K562 (cell line): ENCODE results near the gene CNOT1. TPM values are rescaled to one million over a fixed set of nuclear protein-coding genes. Genes with fewer than 3 reads are reported as not detected.

Source experiments
- BRD9 ChIP-seq: fragments of 450-650 bp; IDR thresholded peaks from 2 replicates; pipeline ENCODE4 v1.6.1; 2018; ENCODE audit warnings: low read depth; ENCODE audit not compliant: partially characterized antibody
- CTBP1 ChIP-seq: fragments of 450-650 bp; IDR thresholded peaks from 2 replicates; pipeline ENCODE4 v1.6.1; 2016; ENCODE audit warnings: borderline replicate concordance
- DMBX1 ChIP-seq: fragments of 250-450 bp; sonication (Bioruptor Pico); IDR thresholded peaks from 2 replicates; pipeline ENCODE4 v1.8.0; 2022; ENCODE audit warnings: inconsistent platforms, mild to moderate bottlenecking, moderate library complexity, borderline replicate concordance
- FOXA1 ChIP-seq: fragments of 450-650 bp; IDR thresholded peaks from 2 replicates; pipeline ENCODE4 v1.6.1; 2016; ENCODE audit warnings: mild to moderate bottlenecking, borderline replicate concordance
- L3MBTL2 ChIP-seq: fragments of 450-650 bp; IDR thresholded peaks from 2 replicates; pipeline ENCODE4 v1.6.1; 2016; ENCODE audit warnings: mild to moderate bottlenecking, moderate library complexity
- POLR2AphosphoS5 ChIP-seq: IDR thresholded peaks from 2 replicates; pipeline ENCODE4 v1.6.1; 2011; ENCODE audit warnings: mild to moderate bottlenecking, low read depth, low read length, moderate library complexity; ENCODE audit not compliant: control insufficient read depth, insufficient read depth
- SIN3B ChIP-seq: fragments of 450-650 bp; IDR thresholded peaks from 2 replicates; pipeline ENCODE4 v1.6.1; 2017; ENCODE audit warnings: low read depth, mild to moderate bottlenecking, moderate library complexity
- SP1 ChIP-seq: sonication (generic); formaldehyde crosslinking; IDR thresholded peaks from 2 replicates; pipeline ENCODE4 v1.8.1; 2022; ENCODE audit warnings: mild to moderate bottlenecking, missing genetic modification reagents
- TAF7 ChIP-seq: fragments of 450-650 bp; IDR thresholded peaks from 2 replicates; pipeline ENCODE4 v1.6.1; 2016; ENCODE audit warnings: missing genetic modification characterization, missing compliant biosample characterization
- TCF7 ChIP-seq: sonication (generic); IDR thresholded peaks from 2 replicates; pipeline ENCODE4 v1.6.1; 2016; ENCODE audit warnings: antibody characterized with exemption, borderline replicate concordance
- ZFP36 ChIP-seq: fragments of 150-350 bp; IDR thresholded peaks from 2 replicates; pipeline ENCODE4 v1.6.1; 2018; ENCODE audit warnings: low read length, low read depth; ENCODE audit not compliant: partially characterized antibody
- polyA plus RNA-seq, 8 experiments: library from polyadenylated mRNA; depleted of rRNA in 4 of 8; stranded (reverse) in 5 of 8; unstranded in 3 of 8; fragments of >200 nt; fragmentation: Nextera tagmentation in 2 of 8; fragmentation: Illumina TruSeq in 1 of 8; extraction: Ambion mirVana in 2 of 8; extraction: Trizol in 1 of 8; gene quantifications; 2 replicates each; pipeline versions ENCODE4 v1.2.1 to v1.2.3, GENCODE V29; 2011 to 2014; ENCODE audit warnings: inconsistent platforms in 1 of 8, missing spikeins in 1 of 8
- total RNA-seq, 7 experiments: library from RNA; depleted of rRNA in 6 of 7; stranded (reverse); fragments of >200 nt in 6 of 7; fragmentation: Illumina TruSeq in 2 of 7; extraction: Trizol in 2 of 7; gene quantifications; 2 replicates each; pipeline versions ENCODE4 v1.2.1 to v1.2.3, GENCODE V29; 2011 to 2021; ENCODE audit warnings: low replicate concordance in 1 of 7
- TF ChIP-seq, protein P1 (sequence below): sonication (generic); formaldehyde crosslinking; IDR thresholded peaks from 2 replicates; pipeline ENCODE4 v1.8.0; 2022; ENCODE audit warnings: missing genetic modification reagents, mild to moderate bottlenecking, borderline replicate concordance
- TF ChIP-seq, protein P2 (sequence below): sonication (generic); formaldehyde crosslinking; IDR thresholded peaks from 2 replicates; pipeline ENCODE4 v1.9.0; 2022; ENCODE audit warnings: mild to moderate bottlenecking, missing genetic modification reagents
- TF ChIP-seq, protein P3 (sequence below): fragments of 150-350 bp; IDR thresholded peaks from 2 replicates; pipeline ENCODE4 v1.6.1; 2014; ENCODE audit warnings: low read depth, mild to moderate bottlenecking, low read length, borderline replicate concordance
- TF ChIP-seq, protein P4 (sequence below): fragments of 250-450 bp; sonication (Bioruptor Pico); IDR thresholded peaks from 2 replicates; pipeline ENCODE4 v1.9.0; 2021; ENCODE audit warnings: mild to moderate bottlenecking

CNOT1 gene
- total and polyA plus RNA-seq, 9 of the 15 experiments (the other 6 are each of a cell fraction or from before 2014, with no cell fraction given), result 110 to 270 (median 220) TPM

DNA sequence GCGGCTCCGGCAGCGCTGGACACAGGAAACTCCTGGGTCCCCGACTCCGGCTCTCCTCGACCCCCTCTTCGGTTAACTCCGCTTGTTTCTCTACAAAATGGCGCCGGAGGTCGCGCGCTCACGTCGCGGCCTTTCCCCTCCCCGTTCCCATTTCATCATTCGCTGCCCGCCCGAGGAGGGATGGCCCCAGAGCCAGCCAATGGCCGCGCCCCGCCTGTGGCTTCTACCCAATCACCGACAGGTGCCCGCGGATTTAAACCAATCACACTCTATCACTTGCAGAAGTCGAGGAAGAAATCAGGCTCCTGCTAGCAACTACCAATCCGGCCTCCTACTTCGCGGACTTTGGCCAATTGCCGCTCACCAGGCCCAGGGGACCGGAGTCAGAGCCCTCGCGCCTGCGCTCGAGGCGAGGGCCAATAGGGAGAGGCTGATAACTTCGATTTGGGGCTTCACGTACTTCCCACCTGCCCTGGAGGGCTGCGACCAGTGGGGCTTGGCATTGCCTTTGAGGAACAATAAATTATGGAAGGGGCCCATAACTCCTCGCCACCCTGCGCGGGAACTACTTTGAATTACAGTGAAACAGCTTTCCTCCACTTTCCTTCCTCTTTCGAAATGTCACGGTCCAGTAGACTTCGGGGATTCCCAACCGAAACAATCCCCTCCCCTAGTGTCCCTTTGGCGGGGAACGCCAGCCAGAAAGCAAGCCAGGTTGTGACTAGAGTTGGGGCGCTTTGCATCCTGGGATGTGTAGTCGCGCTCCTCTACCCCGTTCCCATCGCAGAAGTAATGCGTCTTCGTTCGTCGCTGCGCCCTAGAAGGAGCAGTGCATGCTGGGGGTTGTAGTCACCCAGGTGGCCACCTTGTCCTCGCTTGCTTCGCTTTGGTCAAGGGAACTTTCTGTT, at the start of gene CNOT1 (continued):
- TF ChIP-seq, protein P1, sequence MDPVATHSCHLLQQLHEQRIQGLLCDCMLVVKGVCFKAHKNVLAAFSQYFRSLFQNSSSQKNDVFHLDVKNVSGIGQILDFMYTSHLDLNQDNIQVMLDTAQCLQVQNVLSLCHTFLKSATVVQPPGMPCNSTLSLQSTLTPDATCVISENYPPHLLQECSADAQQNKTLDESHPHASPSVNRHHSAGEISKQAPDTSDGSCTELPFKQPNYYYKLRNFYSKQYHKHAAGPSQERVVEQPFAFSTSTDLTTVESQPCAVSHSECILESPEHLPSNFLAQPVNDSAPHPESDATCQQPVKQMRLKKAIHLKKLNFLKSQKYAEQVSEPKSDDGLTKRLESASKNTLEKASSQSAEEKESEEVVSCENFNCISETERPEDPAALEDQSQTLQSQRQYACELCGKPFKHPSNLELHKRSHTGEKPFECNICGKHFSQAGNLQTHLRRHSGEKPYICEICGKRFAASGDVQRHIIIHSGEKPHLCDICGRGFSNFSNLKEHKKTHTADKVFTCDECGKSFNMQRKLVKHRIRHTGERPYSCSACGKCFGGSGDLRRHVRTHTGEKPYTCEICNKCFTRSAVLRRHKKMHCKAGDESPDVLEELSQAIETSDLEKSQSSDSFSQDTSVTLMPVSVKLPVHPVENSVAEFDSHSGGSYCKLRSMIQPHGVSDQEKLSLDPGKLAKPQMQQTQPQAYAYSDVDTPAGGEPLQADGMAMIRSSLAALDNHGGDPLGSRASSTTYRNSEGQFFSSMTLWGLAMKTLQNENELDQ, result no peak
- TF ChIP-seq POLR2AphosphoS5, result peak; percentile 72; the same call in 1 of the 2 replicates
- TF ChIP-seq FOXA1, result no peak
- TF ChIP-seq, protein P2, sequence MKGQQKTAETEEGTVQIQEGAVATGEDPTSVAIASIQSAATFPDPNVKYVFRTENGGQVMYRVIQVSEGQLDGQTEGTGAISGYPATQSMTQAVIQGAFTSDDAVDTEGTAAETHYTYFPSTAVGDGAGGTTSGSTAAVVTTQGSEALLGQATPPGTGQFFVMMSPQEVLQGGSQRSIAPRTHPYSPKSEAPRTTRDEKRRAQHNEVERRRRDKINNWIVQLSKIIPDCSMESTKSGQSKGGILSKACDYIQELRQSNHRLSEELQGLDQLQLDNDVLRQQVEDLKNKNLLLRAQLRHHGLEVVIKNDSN (CRISPR knock-in tag), result peak; percentile 41; the same call in 1 of the 2 replicates
- peak; percentile 98 for TF ChIP-seq L3MBTL2
- TF ChIP-seq, protein P3, sequence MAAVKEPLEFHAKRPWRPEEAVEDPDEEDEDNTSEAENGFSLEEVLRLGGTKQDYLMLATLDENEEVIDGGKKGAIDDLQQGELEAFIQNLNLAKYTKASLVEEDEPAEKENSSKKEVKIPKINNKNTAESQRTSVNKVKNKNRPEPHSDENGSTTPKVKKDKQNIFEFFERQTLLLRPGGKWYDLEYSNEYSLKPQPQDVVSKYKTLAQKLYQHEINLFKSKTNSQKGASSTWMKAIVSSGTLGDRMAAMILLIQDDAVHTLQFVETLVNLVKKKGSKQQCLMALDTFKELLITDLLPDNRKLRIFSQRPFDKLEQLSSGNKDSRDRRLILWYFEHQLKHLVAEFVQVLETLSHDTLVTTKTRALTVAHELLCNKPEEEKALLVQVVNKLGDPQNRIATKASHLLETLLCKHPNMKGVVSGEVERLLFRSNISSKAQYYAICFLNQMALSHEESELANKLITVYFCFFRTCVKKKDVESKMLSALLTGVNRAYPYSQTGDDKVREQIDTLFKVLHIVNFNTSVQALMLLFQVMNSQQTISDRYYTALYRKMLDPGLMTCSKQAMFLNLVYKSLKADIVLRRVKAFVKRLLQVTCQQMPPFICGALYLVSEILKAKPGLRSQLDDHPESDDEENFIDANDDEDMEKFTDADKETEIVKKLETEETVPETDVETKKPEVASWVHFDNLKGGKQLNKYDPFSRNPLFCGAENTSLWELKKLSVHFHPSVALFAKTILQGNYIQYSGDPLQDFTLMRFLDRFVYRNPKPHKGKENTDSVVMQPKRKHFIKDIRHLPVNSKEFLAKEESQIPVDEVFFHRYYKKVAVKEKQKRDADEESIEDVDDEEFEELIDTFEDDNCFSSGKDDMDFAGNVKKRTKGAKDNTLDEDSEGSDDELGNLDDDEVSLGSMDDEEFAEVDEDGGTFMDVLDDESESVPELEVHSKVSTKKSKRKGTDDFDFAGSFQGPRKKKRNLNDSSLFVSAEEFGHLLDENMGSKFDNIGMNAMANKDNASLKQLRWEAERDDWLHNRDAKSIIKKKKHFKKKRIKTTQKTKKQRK, result peak; percentile 73; the same call in 1 of the 2 replicates
- TF ChIP-seq SIN3B, result no peak; the same call in 1 of the 2 replicates
- peak; percentile 22 for TF ChIP-seq BRD9
- TF ChIP-seq TCF7, result 0 out of 2 replicates have a peak, but pooled peaks have one; percentile 70
- TF ChIP-seq SP1 (CRISPR knock-in tag), result peak; percentile 34
- TF ChIP-seq ZFP36, result peak; percentile 73
- TF ChIP-seq, protein P4, sequence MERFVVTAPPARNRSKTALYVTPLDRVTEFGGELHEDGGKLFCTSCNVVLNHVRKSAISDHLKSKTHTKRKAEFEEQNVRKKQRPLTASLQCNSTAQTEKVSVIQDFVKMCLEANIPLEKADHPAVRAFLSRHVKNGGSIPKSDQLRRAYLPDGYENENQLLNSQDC, result no peak
- TF ChIP-seq TAF7, result peak; percentile 93
- TF ChIP-seq DMBX1, result peak; percentile 74; the same call in 1 of the 2 replicates
- peak; percentile 29 for TF ChIP-seq CTBP1
